ENCODE results near the gene POLN.

Gene POLN

DNA sequence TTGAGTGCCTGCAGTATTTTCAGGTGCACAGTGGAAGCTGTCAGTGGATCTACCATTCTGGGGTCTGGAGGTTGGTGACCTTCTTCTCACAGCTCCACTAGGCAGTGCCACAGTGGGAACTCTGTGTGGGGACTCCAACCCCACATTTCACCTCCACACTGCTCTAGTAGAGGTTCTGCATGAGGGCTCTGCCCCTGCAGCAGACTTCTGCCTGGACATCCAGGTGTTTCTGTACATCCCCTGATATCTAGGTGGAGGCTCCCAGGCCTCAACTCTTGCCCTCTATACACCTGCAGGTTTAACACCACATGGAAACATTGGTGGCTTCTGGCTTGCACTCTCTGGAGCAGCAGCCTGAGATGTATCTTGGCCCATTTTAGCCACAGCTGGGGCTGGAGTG, 216.1 kb downstream of the POLN start:
- no peak for DNase-seq

DNA sequence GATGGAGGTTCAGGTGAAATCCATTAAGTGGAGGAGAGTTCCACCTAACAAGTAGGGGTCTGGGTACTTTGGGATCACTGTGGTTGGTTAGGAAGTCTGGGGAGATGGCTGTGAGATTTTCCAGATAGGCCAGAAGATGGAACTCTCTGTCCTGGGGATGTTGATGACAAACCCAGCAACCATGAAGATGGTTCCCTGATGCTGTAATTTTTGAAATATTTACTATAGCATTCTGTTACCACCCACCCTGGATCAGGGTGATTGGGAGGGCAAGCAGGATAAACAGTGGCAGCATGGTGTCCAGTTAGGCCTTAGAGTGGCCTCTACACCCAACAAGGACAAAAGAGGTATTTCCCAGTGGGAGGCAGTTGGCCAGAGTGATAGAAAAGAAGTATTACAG, 217.2 kb downstream of the POLN start:
- DNase-seq, result no peak

Measured in activated CD8-positive, alpha-beta memory T cell treated with anti-CD3 and anti-CD28 coated beads, Interleukin-2, amount 50 U/mL, for 4 hours (primary cell).